G401.6 (cell line): ENCODE data around the gene WASHC2A.
A peak's percentile ranks its signal among the peaks of the same experiment; 100 is the strongest.
"Not testable (repeated sequence)": the region's sequence is repeated elsewhere in the genome, so short reads cannot be mapped to it uniquely, and the experiment has no call there.

Experiments used
- FAIRE-seq: peaks from 2 replicates; lab custom pipeline; 2012; peaks lifted over from hg19 to GRCh38; lab: Jason Lieb, UNC

WASHC2A gene, protein sequence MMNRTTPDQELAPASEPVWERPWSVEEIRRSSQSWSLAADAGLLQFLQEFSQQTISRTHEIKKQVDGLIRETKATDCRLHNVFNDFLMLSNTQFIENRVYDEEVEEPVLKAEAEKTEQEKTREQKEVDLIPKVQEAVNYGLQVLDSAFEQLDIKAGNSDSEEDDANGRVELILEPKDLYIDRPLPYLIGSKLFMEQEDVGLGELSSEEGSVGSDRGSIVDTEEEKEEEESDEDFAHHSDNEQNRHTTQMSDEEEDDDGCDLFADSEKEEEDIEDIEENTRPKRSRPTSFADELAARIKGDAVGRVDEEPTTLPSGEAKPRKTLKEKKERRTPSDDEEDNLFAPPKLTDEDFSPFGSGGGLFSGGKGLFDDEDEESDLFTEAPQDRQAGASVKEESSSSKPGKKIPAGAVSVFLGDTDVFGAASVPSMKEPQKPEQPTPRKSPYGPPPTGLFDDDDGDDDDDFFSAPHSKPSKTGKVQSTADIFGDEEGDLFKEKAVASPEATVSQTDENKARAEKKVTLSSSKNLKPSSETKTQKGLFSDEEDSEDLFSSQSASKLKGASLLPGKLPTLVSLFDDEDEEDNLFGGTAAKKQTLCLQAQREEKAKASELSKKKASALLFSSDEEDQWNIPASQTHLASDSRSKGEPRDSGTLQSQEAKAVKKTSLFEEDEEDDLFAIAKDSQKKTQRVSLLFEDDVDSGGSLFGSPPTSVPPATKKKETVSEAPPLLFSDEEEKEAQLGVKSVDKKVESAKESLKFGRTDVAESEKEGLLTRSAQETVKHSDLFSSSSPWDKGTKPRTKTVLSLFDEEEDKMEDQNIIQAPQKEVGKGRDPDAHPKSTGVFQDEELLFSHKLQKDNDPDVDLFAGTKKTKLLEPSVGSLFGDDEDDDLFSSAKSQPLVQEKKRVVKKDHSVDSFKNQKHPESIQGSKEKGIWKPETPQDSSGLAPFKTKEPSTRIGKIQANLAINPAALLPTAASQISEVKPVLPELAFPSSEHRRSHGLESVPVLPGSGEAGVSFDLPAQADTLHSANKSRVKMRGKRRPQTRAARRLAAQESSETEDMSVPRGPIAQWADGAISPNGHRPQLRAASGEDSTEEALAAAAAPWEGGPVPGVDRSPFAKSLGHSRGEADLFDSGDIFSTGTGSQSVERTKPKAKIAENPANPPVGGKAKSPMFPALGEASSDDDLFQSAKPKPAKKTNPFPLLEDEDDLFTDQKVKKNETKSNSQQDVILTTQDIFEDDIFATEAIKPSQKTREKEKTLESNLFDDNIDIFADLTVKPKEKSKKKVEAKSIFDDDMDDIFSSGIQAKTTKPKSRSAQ (N-terminal part only)

DNA sequence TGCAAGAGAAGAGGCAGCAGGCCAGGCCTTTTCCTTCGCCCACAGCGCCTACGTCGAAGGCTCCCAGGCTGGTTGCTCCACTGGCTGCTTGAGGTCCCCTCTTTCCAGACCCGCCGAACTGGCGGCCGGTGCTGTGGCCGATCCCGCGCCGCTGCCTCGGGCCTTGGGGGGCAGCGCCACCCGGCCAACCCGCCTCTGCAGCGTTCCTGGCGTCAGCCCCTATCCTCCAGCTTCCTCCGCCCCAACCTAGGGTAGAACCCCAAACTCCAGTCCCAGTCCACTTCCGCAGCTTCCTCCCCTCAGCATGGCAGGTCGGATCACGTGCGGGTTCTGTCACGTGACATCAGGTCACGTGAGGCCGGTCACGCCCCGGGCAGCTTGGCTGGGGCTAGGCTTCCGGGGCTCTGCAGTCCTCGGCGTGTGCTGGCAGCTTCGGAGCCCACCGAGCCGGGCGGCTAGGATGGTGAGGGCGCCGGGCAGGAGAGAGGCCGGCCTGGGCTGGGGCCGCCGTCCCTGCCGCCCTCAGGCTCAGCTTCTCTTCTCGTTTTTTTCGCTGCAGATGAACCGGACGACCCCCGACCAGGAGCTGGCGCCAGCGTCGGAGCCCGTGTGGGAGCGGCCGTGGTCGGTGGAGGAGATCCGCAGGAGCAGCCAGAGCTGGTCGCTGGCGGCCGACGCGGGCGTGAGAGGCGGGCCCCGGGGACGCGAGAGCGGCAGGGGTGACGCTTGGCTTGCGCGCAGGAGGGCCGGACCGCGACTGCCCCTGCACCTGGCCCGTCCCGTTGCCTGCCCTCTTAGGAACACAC, at the start of gene WASHC2A:
TSS of gene WASHC2A (plus strand) at position 409 of the 806 bp plus-strand sequence. CDS start at position 461, 52 bp downstream.
- peak; percentile 69 for FAIRE-seq

DNA sequence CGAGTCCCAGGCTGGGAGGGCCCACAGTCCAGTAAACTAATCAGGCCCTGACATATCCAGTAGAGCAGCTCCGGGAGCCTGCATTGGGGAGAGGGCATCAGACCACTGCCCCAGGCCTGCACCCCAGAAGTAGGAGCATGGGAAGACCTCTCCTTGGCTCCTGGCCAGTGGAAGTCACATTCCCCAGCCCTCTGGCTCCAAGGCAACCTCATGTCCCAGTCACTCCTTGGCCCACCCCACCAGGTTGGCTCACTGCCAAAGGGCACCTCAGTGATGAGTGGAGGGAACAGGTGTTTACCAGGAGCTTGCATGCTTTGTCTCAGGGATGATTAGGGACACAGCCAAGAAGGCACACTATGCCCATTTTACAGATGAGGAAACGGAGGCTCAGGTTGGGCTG, 48.5 kb upstream of the WASHC2A start:
- FAIRE-seq = not testable (repeated sequence)

DNA sequence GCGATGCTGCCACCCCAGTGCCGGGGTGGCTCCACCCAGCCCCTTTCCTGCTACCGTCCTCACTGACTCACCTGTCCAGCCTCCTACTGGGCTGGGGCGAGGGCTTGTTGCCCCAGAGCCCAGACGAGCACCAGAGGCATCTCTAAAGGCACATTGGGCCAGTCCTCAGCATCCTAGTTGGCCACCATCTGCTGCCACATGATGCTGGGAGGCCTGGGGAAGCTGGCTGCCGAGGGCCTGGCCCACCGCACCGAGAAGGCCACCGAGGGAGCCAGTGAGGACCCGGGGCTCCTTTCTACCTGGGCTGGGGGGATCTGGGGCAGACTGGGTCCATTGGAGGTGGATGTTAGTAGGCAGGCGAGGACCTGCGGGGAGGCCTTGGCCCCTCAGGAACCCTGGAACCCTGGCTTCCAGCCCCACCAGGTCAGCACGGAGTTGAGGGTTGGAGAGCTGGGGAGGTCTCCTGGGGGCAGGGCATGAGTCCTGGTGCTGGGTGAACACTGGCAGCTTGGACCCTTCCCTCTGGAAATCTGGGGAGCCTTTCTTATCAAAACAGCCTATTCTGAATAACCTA, 47.2 kb upstream of the WASHC2A start:
- not testable (repeated sequence) for FAIRE-seq

DNA sequence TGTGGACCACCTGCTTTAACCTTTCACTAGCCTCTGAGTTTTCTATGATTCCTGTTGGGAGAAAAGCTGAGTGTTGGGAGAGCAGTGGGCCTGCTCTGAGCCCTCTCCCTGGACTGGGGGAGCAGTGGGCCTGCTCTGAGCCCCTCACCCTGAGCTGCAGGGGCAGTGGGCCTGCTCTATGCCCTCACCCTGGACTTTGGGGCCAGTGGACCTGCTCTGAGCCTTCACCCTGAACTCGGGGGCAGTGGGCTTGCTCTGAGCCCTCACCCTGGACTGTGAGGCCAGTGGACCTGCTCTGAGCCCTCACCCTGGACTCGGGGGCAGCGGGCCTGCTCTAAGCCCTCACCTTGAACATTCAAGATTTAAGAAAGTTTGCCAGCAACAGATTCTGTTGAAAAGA, 46.1 kb upstream of the WASHC2A start:
- no peak for FAIRE-seq

DNA sequence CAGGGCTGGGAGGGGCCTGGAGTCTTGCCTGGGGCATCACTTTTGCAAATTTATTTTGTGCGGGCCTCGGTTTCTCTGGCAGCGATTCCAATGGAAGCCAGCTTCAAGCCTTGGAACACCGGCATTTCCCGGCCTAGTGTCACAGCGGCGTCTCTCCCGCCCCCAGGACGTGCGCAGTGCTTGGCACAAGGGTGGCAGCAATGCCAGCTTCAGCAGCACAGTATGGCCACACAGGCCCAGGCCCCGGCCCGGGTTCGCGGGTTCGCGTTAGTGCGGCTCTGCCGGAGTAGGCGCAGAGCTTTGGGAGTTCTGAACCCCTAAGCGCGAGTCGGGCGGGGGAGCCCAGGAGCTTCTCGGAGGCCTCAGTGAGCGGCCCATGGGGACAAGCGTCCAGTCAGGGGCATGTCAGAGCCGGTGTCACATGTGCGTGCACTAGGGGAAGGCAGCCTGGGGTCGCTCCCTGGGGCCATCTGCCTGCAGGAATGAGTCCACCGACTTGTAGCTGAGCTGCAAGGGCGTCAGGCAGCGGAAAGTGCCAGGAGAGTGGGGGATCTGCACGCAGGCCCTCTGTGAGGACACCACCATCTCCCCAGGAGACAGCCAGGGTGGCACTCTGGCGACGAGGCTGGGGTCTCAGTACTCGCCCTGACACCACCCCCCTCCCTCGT, 42.9 kb upstream of the WASHC2A start:
- not testable (repeated sequence) for FAIRE-seq

DNA sequence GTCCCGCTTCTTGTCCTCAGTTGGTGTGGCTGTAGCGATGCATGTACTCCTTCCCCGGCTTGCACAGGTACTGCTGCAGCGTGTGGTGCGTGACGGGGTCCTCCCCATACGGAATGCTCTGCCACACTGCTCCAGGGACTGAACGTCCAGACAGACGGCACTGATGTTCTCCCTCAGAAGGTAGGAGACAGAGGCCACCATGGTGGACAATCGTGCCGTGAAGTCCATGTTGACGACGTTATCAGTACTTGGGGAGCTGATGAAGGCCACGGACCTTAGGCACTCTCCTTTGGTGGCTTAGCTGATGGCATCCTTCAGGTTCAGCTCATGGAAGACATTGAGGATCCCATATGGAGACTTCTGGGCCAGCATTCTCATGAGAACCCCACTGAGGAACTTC, 42.1 kb upstream of the WASHC2A start:
- no peak for FAIRE-seq

DNA sequence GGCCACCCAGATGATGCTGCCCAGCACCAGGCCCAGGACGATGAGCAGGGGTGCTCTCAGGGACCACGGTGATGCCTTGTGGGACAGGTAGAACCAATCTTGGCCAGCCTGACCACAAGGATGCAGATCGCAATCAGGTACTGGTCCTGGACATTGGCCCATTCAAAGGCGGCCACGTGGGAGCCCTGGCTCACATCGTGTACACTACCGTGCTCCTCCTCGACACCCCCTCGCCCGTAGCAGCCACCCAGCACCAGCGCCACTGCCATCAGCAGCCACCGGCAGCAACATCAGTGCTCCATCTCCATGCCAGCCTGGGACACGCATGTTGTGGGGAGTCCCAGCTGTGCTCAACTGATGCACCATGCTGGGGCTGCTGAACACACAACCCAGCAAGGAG, 40.6 kb upstream of the WASHC2A start:
- FAIRE-seq = no peak

DNA sequence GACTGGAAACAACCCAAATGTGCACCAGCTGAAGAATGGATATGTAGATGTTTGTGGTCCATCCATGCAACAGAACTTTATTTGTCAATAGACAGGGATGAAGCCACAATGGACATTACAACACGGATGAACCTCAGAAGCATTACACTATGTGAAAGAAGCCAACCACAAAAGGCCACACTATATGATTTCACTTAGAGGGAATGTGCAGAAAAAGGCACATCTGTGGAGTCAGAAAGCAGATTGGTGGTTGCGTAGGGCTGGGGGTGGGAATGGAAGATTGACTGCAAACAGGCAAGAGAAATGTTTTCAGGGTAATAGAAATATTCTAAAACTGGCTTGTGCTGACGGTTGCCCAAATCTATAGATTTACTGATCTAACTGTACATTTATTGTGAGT, 34.3 kb upstream of the WASHC2A start:
- no peak for FAIRE-seq

DNA sequence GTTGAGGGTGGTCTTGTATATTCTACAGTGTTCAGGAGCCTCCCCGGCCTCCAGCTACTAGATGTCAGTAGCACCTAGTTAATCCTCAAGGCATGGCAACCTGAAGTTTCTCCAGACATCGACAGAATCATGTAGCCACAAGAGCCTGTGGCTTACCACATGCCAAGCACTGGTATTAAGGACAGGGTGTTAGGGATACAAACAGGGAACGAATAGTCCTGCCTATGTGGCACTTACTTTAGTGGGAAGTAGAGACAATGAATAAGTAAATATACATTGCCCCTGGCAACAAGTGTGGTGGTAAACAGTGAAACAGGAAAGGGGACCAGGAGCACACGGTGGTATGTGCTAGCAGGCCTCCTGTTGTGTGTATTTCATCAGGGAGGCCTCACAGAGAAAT, 32.4 kb upstream of the WASHC2A start:
- FAIRE-seq = not testable (repeated sequence)

DNA sequence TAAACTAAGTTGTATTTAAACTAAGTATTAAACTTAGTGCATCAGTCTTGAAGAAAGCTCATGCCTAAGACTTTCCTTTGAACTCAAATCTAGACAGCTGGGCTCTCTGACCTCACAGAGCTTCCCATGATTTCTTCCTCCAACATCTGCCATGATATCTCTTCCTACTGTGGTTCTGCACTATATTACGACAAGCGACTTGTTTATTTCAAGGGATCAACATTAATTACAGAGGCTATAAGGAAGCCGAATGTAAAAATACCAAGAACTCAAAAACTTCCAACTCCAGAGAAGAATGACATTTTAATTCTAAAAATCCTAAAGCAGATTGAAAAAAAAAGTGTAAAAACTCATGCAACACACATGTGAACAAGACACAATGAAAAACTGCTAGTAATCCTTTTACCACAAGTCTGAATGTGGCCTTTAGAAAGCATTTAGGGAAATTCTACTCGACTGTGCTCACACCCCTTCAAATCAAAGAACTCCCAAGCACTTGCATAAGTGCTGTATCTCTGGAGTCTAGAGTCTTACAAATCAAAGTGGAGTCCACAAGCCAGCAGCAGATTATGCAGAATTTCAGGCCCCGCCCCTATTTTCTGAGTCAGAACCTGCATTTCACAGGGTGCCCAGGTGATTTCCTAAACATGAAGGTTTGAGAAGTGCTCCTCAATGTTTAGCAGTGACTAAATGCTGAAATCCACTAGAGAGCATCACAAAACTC, 22.7 kb upstream of the WASHC2A start:
- FAIRE-seq = no peak

DNA sequence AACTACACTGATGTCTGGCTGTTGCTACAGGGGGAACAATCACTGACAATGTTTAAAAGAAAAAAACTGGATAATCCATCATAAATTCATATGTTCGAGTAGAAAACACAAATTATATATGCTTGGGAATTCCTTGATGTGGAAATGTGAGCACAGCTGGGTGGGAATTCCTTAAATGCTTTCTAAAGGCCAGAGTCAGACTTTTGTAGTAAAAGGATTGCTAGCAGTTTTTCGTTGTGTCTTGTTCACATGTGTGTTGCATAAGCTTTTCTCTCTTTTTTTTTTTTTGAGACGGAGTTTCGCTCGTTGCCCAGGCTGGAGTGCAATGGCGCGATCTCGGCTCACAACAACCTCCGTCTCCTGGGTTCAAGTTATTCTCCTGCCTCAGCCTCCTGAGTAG, 21.3 kb upstream of the WASHC2A start:
- not testable (repeated sequence) for FAIRE-seq

DNA sequence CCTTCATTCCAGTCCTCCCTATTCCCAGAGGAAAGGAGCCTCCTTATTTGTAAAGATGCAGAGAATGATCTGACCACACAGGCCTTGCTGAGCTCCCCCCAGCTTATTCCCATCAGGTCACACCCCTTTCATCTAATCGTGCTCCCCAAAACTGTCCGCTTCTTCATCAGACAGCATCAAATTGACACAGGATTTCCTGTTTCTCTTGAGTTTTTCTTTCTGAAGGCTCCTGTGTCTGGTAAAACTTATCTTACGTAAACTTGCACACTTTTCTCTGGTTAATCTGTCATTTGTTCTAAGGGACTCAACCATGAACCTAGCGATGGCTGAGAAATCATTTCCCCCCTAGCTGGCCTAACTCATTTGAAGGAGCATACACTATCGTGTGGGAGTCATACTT, 20.2 kb upstream of the WASHC2A start:
- FAIRE-seq = not testable (repeated sequence)

DNA sequence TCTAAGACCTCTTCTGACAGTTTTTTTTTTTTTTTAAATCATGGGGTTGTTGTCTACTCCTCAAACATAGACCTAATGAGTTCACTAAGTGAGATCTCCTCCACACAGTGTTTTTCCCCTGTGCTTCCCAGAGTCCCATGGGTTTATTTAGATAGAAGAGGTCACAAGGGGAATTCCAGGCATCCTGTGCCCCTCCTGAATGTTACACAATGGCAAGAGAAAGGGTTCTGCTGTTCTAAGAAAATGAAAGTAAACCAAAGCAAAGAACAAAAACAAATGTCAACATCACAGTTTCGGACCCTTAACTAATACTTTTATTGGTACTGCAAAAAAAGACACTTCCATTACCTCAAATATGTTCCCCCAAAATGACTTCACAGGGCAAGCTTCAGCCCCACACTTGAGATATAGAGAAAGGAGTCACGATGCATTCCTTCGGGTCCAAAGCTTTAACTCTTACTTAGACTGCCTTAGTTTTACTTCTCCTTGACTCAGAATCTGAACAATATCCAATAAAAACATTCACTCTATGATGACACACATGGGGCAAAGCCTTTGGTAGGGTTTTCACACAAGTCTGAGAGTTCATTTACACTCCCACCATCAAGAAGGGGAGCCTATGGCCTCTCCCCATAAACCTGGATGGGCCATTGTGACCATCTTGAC, 15.6 kb upstream of the WASHC2A start:
- not testable (repeated sequence) for FAIRE-seq

DNA sequence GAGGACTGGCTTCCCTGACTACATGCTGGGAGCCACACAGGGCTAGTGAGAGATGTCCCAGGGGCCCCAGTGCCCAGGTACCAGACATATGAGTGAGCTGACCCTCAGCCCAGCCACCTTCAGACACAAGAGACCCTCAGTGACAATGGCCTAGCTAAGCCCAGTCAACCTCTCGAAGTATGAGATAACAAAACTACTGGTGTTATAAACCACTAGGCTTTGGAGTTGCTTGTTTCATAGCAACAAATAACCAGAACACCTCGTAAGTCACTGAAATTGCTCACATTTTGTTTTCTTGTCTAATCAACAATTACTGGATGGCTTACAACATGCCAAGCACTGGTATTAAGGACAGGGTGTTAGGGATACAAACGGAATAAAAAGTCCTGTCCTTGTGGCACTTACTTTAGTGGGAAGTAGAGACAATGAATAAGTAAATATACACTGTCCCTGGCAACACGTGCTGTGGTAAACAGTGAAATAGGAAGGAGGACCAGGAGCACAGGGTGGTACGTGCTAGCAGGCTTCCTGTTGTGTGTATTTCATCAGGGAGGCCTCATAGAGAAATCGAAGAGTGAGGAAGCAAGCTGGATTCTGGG, 14.9 kb upstream of the WASHC2A start:
- FAIRE-seq = not testable (repeated sequence)

DNA sequence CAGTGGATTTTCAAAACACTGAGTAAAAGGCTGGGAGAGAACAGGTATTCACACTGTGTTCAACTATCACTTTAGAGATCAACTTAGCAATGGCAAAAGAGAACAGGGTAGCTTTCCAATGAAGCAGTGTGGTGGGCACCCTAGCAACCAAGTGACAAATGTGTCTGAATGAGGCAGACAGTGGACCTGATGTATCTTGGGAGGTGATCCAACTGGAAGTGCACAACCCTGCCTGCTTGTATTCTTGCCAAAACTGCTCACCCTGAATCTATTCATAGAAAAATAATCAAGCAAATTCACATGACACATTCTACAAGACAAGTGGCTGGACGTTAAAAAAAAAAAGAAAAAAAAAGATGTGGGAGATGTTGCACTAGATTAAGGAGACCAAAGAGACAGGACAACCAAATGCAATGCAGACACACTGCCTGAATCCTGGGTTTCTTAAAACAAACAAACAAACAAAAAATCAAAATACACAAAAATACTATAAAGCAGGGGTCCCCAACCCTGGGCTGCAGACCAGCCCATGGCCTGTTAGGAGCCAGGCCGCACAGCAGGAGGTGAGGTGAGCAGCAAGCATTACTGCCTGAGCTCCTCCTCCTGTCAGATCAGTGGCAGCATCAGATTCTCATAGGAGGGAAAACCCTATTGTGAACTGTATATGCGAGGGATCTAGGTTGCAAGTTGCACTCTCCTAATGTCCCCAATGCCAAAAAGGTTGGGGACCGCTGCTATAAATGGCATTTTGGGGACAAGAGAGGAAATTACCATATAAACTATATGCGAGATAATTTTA, 12.1 kb upstream of the WASHC2A start:
- FAIRE-seq = not testable (repeated sequence)

DNA sequence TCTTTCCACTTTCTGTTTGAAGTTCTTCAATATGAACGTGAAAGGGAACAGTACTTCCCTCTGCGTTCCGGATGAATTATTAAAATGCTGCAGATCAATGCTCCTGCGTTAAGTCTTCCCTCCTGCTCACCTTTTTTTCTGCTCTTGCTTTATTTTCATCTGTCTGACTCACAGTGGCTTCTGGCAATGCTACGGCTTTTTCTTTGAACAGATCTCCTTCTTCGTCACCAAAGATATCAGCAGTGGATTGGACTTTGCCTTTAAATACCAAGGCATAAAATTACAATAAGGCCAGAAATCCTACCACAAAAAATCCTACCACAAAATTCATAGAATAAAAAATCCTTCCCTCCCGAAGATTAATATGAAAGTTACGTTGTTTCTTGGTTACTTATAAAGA, 11.1 kb upstream of the WASHC2A start:
- FAIRE-seq = not testable (repeated sequence)

DNA sequence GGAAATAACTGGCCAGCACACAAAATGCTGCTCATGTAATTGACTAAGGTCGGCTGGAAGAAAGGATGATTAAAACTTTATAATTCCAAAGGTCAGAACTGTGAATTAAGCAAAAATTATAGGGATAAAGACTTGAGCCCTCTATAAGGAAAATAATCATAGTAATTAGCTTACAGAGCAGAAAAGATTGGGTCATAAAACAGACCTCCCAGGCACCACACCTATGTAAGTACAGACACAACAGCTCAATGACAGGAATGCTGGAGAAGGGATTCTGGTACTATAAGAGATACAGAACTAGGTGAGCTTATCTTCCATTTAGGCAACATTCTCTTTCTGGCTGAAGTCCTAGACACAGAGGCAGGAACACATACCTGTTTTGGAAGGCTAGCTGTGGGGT, 9.0 kb upstream of the WASHC2A start:
- FAIRE-seq = not testable (repeated sequence)

DNA sequence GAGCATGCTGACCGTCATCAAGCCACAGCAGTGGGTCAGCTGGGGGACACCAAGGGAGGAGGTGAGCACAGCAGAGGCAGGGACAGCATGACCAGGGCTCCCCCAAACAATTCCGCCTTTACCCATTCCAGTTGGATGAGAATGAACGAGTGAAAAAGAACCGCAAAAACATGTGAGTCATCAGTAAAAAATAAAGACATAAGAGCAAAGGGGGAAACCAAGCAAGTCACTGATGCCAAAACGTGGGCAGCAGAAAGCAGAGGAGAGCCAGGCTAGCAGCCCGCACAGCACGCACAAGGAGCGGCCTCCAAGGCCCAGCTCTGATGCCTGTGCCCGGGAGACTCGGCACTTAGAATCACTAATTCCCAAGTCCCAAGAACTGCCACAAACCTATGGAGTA, 7.8 kb upstream of the WASHC2A start:
- not testable (repeated sequence) for FAIRE-seq
